ENCODE data around the gene GAGE12E. TPM values are rescaled to one million over a fixed set of nuclear protein-coding genes. Genes with fewer than 3 reads are reported as not detected.

The GAGE12E gene
- total RNA-seq: not detected in 2 replicates

DNA sequence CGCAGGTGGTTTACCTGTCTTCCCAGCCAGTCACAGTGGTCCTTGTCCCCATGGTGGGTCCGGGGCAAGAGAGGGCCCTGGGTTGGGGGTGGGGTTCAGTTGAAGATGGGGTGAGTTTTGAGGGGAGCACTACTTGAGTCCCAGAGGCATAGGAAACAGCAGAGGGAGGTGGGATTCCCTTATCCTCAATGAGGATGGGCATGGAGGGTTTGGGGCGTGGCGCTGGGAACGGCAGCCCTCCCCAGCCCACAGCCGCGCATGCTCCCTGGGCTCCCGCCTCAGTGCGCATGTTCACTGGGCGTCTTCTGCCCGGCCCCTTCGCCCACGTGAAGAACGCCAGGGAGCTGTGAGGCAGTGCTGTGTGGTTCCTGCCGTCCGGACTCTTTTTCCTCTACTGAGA lies at the start of gene GAGE12E:
GAGE12E (plus strand) TSS at position 301 of the 400 bp plus-strand sequence. CDS start 1,155 bp downstream, outside the sequence.

DNA sequence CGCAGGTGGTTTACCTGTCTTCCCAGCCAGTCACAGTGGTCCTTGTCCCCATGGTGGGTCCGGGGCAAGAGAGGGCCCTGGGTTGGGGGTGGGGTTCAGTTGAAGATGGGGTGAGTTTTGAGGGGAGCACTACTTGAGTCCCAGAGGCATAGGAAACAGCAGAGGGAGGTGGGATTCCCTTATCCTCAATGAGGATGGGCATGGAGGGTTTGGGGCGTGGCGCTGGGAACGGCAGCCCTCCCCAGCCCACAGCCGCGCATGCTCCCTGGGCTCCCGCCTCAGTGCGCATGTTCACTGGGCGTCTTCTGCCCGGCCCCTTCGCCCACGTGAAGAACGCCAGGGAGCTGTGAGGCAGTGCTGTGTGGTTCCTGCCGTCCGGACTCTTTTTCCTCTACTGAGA lies 19.2 kb upstream of the GAGE12E start, which contains the start of gene GAGE12C:
GAGE12C (plus strand) TSS at position 301 of the 400 bp plus-strand sequence. CDS start 1,155 bp downstream, outside the sequence.

DNA sequence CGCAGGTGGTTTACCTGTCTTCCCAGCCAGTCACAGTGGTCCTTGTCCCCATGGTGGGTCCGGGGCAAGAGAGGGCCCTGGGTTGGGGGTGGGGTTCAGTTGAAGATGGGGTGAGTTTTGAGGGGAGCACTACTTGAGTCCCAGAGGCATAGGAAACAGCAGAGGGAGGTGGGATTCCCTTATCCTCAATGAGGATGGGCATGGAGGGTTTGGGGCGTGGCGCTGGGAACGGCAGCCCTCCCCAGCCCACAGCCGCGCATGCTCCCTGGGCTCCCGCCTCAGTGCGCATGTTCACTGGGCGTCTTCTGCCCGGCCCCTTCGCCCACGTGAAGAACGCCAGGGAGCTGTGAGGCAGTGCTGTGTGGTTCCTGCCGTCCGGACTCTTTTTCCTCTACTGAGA lies 9.7 kb upstream of the GAGE12E start, which contains the start of gene GAGE12D:
GAGE12D (plus strand) TSS at position 301 of the 400 bp plus-strand sequence. CDS start 1,155 bp downstream, outside the sequence.

DNA sequence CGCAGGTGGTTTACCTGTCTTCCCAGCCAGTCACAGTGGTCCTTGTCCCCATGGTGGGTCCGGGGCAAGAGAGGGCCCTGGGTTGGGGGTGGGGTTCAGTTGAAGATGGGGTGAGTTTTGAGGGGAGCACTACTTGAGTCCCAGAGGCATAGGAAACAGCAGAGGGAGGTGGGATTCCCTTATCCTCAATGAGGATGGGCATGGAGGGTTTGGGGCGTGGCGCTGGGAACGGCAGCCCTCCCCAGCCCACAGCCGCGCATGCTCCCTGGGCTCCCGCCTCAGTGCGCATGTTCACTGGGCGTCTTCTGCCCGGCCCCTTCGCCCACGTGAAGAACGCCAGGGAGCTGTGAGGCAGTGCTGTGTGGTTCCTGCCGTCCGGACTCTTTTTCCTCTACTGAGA lies 9.5 kb downstream of the GAGE12E start, which contains the start of gene GAGE12F:
GAGE12F (plus strand) TSS at position 301 of the 400 bp plus-strand sequence. CDS start 1,155 bp downstream, outside the sequence.

DNA sequence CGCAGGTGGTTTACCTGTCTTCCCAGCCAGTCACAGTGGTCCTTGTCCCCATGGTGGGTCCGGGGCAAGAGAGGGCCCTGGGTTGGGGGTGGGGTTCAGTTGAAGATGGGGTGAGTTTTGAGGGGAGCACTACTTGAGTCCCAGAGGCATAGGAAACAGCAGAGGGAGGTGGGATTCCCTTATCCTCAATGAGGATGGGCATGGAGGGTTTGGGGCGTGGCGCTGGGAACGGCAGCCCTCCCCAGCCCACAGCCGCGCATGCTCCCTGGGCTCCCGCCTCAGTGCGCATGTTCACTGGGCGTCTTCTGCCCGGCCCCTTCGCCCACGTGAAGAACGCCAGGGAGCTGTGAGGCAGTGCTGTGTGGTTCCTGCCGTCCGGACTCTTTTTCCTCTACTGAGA lies 19.0 kb downstream of the GAGE12E start, which contains the start of gene GAGE12G:
GAGE12G (plus strand) TSS at position 301 of the 400 bp plus-strand sequence. CDS start 1,155 bp downstream, outside the sequence.

GRCh38 chrX:49579649-49580048 lies 28.6 kb downstream of the GAGE12E start, which contains the start of gene GAGE12H:
Gene GAGE12H (plus strand): TSS chrX:49579949. CDS start chrX:49581104, 1,155 bp downstream.

GRCh38 chrX:49589196-49589595 lies 38.1 kb downstream of the GAGE12E start, which contains the start of gene GAGE2A:
Gene GAGE2A (plus strand): TSS chrX:49589496. CDS start chrX:49590651, 1,155 bp downstream.

DNA sequence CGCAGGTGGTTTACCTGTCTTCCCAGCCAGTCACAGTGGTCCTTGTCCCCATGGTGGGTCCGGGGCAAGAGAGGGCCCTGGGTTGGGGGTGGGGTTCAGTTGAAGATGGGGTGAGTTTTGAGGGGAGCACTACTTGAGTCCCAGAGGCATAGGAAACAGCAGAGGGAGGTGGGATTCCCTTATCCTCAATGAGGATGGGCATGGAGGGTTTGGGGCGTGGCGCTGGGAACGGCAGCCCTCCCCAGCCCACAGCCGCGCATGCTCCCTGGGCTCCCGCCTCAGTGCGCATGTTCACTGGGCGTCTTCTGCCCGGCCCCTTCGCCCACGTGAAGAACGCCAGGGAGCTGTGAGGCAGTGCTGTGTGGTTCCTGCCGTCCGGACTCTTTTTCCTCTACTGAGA lies 47.6 kb downstream of the GAGE12E start, which contains the start of gene GAGE1:
GAGE1 (plus strand) TSS at position 301 of the 400 bp plus-strand sequence. CDS start 1,155 bp downstream, outside the sequence.

Other genes with a start within 250 kb of the GAGE12E start
- not detected in 2 replicates for gene GAGE10, start 247.6 kb upstream of the GAGE12E start, total RNA-seq
- not detected in 2 replicates for gene GAGE12J, start 229.3 kb upstream of the GAGE12E start, total RNA-seq
- not detected in 2 replicates for gene GAGE13, start 219.7 kb upstream of the GAGE12E start, total RNA-seq
- not detected in 2 replicates for gene GAGE12C, start 19.1 kb upstream of the GAGE12E start, total RNA-seq
- not detected in 2 replicates for gene GAGE12D, start 9.6 kb upstream of the GAGE12E start, total RNA-seq
- not detected in 2 replicates for gene GAGE12F, start 9.6 kb downstream of the GAGE12E start, total RNA-seq
- not detected in 2 replicates for gene GAGE12G, start 19.1 kb downstream of the GAGE12E start, total RNA-seq
- gene GAGE12H, start 28.7 kb downstream of the GAGE12E start, total RNA-seq: not detected in 2 replicates
- gene GAGE2A, start 38.2 kb downstream of the GAGE12E start, total RNA-seq: not detected in 2 replicates
- gene GAGE1, start 47.7 kb downstream of the GAGE12E start, total RNA-seq: not detected in 2 replicates
- not detected in 2 replicates for gene PAGE1, start 144.7 kb downstream of the GAGE12E start, total RNA-seq